Liver (tissue), 3 donors: ENCODE measurements around the gene AP1S1.

Experiments used
- CTCF ChIP-seq: fragments of 150-350 bp; IDR thresholded peaks from 2 replicates; pipeline ENCODE4 v1.5.1; 2017; ENCODE audit warnings: improper control_type of control experiment, low read depth, low read length; ENCODE audit not compliant: missing input control
- EGR1 ChIP-seq, 2 donors: IDR thresholded peaks; 2 replicates each; pipeline ENCODE4 v1.6.1; 2016 to 2018; ENCODE audit warnings: antibody characterized with exemption in 2 of 2, low read depth in 2 of 2
- MAX ChIP-seq: IDR thresholded peaks from 2 replicates; pipeline ENCODE4 v1.6.1; 2016; ENCODE audit warnings: antibody characterized with exemption
- RAD21 ChIP-seq, 2 donors: IDR thresholded peaks; 2 replicates each; pipeline ENCODE4 v1.6.1; 2016; ENCODE audit warnings: antibody characterized with exemption in 2 of 2, mild to moderate bottlenecking in 2 of 2
- REST ChIP-seq: IDR thresholded peaks from 2 replicates; pipeline ENCODE4 v1.6.1; 2016; ENCODE audit warnings: antibody characterized with exemption, mild to moderate bottlenecking
- RXRA ChIP-seq, 2 donors: IDR thresholded peaks; 2 replicates each; pipeline ENCODE4 v1.6.1; 2017 to 2018; ENCODE audit warnings: antibody characterized with exemption in 2 of 2, mild to moderate bottlenecking in 1 of 2
- SP1 ChIP-seq: IDR thresholded peaks from 2 replicates; pipeline ENCODE4 v1.6.1; 2018; ENCODE audit warnings: antibody characterized with exemption, mild to moderate bottlenecking
- TAF1 ChIP-seq: conservative IDR thresholded peaks from 2 replicates; pipeline ENCODE4 v1.6.1; 2016; ENCODE audit warnings: antibody characterized with exemption, mild to moderate bottlenecking
- YY1 ChIP-seq: IDR thresholded peaks from 2 replicates; pipeline ENCODE4 v1.6.1; 2016; ENCODE audit warnings: antibody characterized with exemption, mild to moderate bottlenecking
- donor health status: healthy.
- donor health status: healthy.

GRCh38 chr7:101200862-101201599 lies 46.8 kb downstream of the AP1S1 start, which contains the start of gene MOGAT3:
- TF ChIP-seq SP1, result peak; percentile 65
- TF ChIP-seq RAD21 (IDR thresholded peaks at IDR 0.05), result no peak
- no peak for TF ChIP-seq TAF1
- TF ChIP-seq CTCF, result no peak
- no peak for TF ChIP-seq MAX
- TF ChIP-seq REST, result no peak
- TF ChIP-seq YY1, result peak; percentile 19
- TF ChIP-seq EGR1 (IDR thresholded peaks at IDR 0.05; ENCODE audit: low read depth in 2 of 2), result no peak
- TF ChIP-seq RXRA (IDR thresholded peaks at IDR 0.05), result peak in 1 of 2 donors; percentile 59
